ENCODE measurements around the gene LMAN1L. TPM values are rescaled to one million over a fixed set of nuclear protein-coding genes. Genes with fewer than 3 reads are reported as not detected.

The LMAN1L gene
- total and polyA plus RNA-seq, 4 donors, result 0.11 to 0.31 TPM; not detected in 2

GRCh38 chr15:74826921-74827320 is 14.3 kb downstream of the LMAN1L start:
- Histone ChIP-seq H3K9me3 (ENCODE audit: control insufficient read depth in 4 of 4, insufficient read depth in 3 of 4, low read length in 3 of 4) (no peaks in the 10 kb centered on the region), H3K36me3 (ENCODE audit: control insufficient read depth in 4 of 4, insufficient read depth in 4 of 4, low read length in 4 of 4) (no peaks in the 10 kb centered on the region), H3K4me3 (no peak overlapping the region), H3K9ac (ENCODE audit: insufficient read depth in 1 of 2, low read length in 2 of 2) (no peak overlapping the region), H3K4me1 (ENCODE audit: control insufficient read depth in 5 of 5, insufficient read depth in 5 of 5, low read length in 5 of 5) (peaks cover 0 to 2% (median 0%) of the 10 kb centered on the region in 5 donors), H3K27me3 (ENCODE audit: control insufficient read depth in 3 of 3, insufficient read depth in 3 of 3, low read length in 2 of 3) (peaks cover 0 to 29% (median 13%) of the 10 kb centered on the region in 3 donors), H3K27ac (ENCODE audit: low read depth in 1 of 2, low read length in 1 of 2) (no peak overlapping the region)
- TF ChIP-seq, protein P1, sequence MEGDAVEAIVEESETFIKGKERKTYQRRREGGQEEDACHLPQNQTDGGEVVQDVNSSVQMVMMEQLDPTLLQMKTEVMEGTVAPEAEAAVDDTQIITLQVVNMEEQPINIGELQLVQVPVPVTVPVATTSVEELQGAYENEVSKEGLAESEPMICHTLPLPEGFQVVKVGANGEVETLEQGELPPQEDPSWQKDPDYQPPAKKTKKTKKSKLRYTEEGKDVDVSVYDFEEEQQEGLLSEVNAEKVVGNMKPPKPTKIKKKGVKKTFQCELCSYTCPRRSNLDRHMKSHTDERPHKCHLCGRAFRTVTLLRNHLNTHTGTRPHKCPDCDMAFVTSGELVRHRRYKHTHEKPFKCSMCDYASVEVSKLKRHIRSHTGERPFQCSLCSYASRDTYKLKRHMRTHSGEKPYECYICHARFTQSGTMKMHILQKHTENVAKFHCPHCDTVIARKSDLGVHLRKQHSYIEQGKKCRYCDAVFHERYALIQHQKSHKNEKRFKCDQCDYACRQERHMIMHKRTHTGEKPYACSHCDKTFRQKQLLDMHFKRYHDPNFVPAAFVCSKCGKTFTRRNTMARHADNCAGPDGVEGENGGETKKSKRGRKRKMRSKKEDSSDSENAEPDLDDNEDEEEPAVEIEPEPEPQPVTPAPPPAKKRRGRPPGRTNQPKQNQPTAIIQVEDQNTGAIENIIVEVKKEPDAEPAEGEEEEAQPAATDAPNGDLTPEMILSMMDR (IDR thresholded peaks at IDR 0.05; ENCODE audit: control extremely low read depth, extremely low read depth), result no peak
- 20 to 25% methylated on average over 21 of the region's 21 CpGs for WGBS, 2 donors
- DNase-seq, result no peak
- no peak for ATAC-seq (ENCODE audit: insufficient read depth, low FRiP score)

- Histone ChIP-seq H3K9ac (ENCODE audit: insufficient read depth in 1 of 2, low read length in 2 of 2) (no peak overlapping the region), H3K36me3 (ENCODE audit: control insufficient read depth in 4 of 4, insufficient read depth in 4 of 4, low read length in 4 of 4) (no peaks in the 10 kb centered on the region), H3K4me3 (no peak overlapping the region), H3K4me1 (ENCODE audit: control insufficient read depth in 5 of 5, insufficient read depth in 5 of 5, low read length in 5 of 5) (peaks cover 0 to 2% (median 0%) of the 10 kb centered on the region in 5 donors), H3K9me3 (ENCODE audit: control insufficient read depth in 4 of 4, insufficient read depth in 3 of 4, low read length in 3 of 4) (no peaks in the 10 kb centered on the region), H3K27me3 (ENCODE audit: control insufficient read depth in 3 of 3, insufficient read depth in 3 of 3, low read length in 2 of 3) (peaks cover 0 to 31% (median 13%) of the 10 kb centered on the region in 3 donors), H3K27ac (ENCODE audit: low read depth in 1 of 2, low read length in 1 of 2) (no peak overlapping the region)
- WGBS, 2 donors, result 57 to 62% methylated on average over 5 of the region's 5 CpGs
- no peak for ATAC-seq (ENCODE audit: insufficient read depth, low FRiP score)
- TF ChIP-seq, protein P1 (IDR thresholded peaks at IDR 0.05; ENCODE audit: control extremely low read depth, extremely low read depth), result no peak
- DNase-seq, result no peak
These were observed 15.0 kb downstream of the LMAN1L start for GRCh38 chr15:74827614-74828013.

DNA sequence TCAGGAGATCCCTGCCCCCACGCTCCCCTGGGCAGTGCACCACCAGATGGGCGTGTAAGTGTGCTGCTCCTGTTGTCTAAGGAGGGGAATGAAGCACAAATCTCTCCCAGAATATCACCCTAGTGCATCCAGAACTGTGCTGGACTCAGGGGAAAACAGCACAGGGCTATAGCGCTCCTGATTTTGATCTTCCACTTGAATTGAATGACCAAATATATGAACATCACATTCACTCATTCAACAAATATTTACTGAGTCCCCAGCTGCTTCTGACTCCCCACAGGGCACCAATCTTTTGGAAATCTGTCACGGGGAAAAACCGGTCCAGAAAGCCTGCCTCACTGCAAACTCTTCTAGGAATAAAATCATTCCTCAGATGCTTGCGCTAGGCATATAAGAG is 16.2 kb downstream of the LMAN1L start:
- H3K9me3 ChIP-seq (ENCODE audit: control insufficient read depth in 4 of 4, insufficient read depth in 3 of 4, low read length in 3 of 4), result no peaks in the 10 kb centered on the region
- no peak overlapping the region for H3K9ac ChIP-seq (ENCODE audit: insufficient read depth in 1 of 2, low read length in 2 of 2)
- no peak overlapping the region for H3K27ac ChIP-seq (ENCODE audit: low read depth in 1 of 2, low read length in 1 of 2)
- TF ChIP-seq, protein P1 (IDR thresholded peaks at IDR 0.05; ENCODE audit: control extremely low read depth, extremely low read depth), result no peak
- no peaks in the 10 kb centered on the region for H3K36me3 ChIP-seq (ENCODE audit: control insufficient read depth in 4 of 4, insufficient read depth in 4 of 4, low read length in 4 of 4)
- no peak overlapping the region for H3K4me3 ChIP-seq
- peaks cover 0 to 31% (median 13%) of the 10 kb centered on the region in 3 donors for H3K27me3 ChIP-seq (ENCODE audit: control insufficient read depth in 3 of 3, insufficient read depth in 3 of 3, low read length in 2 of 3)
- DNase-seq, result no peak
- no peak for ATAC-seq (ENCODE audit: insufficient read depth, low FRiP score)
- peaks cover 0 to 2% (median 0%) of the 10 kb centered on the region in 5 donors for H3K4me1 ChIP-seq (ENCODE audit: control insufficient read depth in 5 of 5, insufficient read depth in 5 of 5, low read length in 5 of 5)
- whole genome bisulfite sequencing, 2 donors, result 66 to 81% methylated on average over 6 of the region's 6 CpGs

- 74 to 76% methylated on average over 3 of the region's 3 CpGs for WGBS, 2 donors
- no peak overlapping the region for H3K27ac ChIP-seq (ENCODE audit: low read depth in 1 of 2, low read length in 1 of 2)
- no peak for DNase-seq
- peaks cover 0 to 31% (median 13%) of the 10 kb centered on the region in 3 donors for H3K27me3 ChIP-seq (ENCODE audit: control insufficient read depth in 3 of 3, insufficient read depth in 3 of 3, low read length in 2 of 3)
- H3K4me3 ChIP-seq, result no peak overlapping the region
- peaks cover 0 to 2% (median 0%) of the 10 kb centered on the region in 5 donors for H3K4me1 ChIP-seq (ENCODE audit: control insufficient read depth in 5 of 5, insufficient read depth in 5 of 5, low read length in 5 of 5)
- H3K9me3 ChIP-seq (ENCODE audit: control insufficient read depth in 4 of 4, insufficient read depth in 3 of 4, low read length in 3 of 4), result no peaks in the 10 kb centered on the region
- no peak overlapping the region for H3K9ac ChIP-seq (ENCODE audit: insufficient read depth in 1 of 2, low read length in 2 of 2)
- TF ChIP-seq, protein P1 (IDR thresholded peaks at IDR 0.05; ENCODE audit: control extremely low read depth, extremely low read depth), result no peak
- ATAC-seq (ENCODE audit: insufficient read depth, low FRiP score), result no peak
- H3K36me3 ChIP-seq (ENCODE audit: control insufficient read depth in 4 of 4, insufficient read depth in 4 of 4, low read length in 4 of 4), result no peaks in the 10 kb centered on the region
These were observed 16.9 kb downstream of the LMAN1L start for GRCh38 chr15:74829486-74829885.

Data from lung (tissue), 12 donors.